MCF 10A (cell line): ENCODE results near the gene RNF157. TPM values are rescaled to one million over a fixed set of nuclear protein-coding genes. Genes with fewer than 3 reads are reported as not detected.
A peak's percentile ranks its signal among the peaks of the same experiment; 100 is the strongest.

Source experiments
- BruUV-seq: library from RNA; stranded (reverse); fragments of 400-500 nt; replicated peaks from 2 replicates; lab custom pipeline; 2021; lab: Mats Ljungman, UMichigan
- CTCF ChIA-PET: fragments of 300-600 bp; sonication (Branson Sonifier 250); formaldehyde crosslinking; extraction: SDS; loops from one replicate; lab custom pipeline; 2021; ENCODE audit warnings: antibody characterized with exemption, inconsistent platforms; lab: Yijun Ruan, JAX
- POLR2A ChIA-PET: fragments of 300-600, 350-650 bp; sonication (Branson Sonifier 250); formaldehyde crosslinking; extraction: SDS; loops from one replicate; lab custom pipeline; 2020; ENCODE audit warnings: antibody characterized with exemption, inconsistent platforms; lab: Yijun Ruan, JAX
- DNase-seq: peaks from one replicate; pipeline ENCODE4 v3.0.0-alpha.2; 2018; ENCODE audit not compliant: unreplicated experiment
- H3K27ac Mint-ChIP-seq: one replicate; pipeline ENCODE4 v1.8.0; 2022; ENCODE audit warnings: mild to moderate bottlenecking, low read depth, mixed read lengths; ENCODE audit not compliant: unreplicated experiment
- H3K27me3 Mint-ChIP-seq: one replicate; pipeline ENCODE4 v1.8.0; 2022; ENCODE audit warnings: mixed read lengths; ENCODE audit not compliant: insufficient read depth, unreplicated experiment
- H3K36me3 Mint-ChIP-seq: one replicate; pipeline ENCODE4 v1.8.0; 2022; ENCODE audit warnings: mild to moderate bottlenecking, moderate library complexity, mixed read lengths; ENCODE audit not compliant: insufficient read depth, unreplicated experiment
- H3K4me1 Mint-ChIP-seq: one replicate; pipeline ENCODE4 v1.8.0; 2022; ENCODE audit warnings: mixed read lengths; ENCODE audit not compliant: insufficient read depth, unreplicated experiment
- H3K4me3 Mint-ChIP-seq: one replicate; pipeline ENCODE4 v1.8.0; 2022; ENCODE audit warnings: mild to moderate bottlenecking, moderate library complexity, mixed read lengths; ENCODE audit not compliant: unreplicated experiment
- H3K9me3 Mint-ChIP-seq: one replicate; pipeline ENCODE4 v1.8.0; 2022; ENCODE audit warnings: mixed read lengths; ENCODE audit not compliant: unreplicated experiment
- intact Hi-C: fragments of 100-400 bp; cut with micrococcal nuclease; formaldehyde crosslinking; loops from 2 replicates; pipeline ENCODE4 v1.14.1; 2022
- total RNA-seq: library from RNA; stranded (reverse); gene quantifications from 2 replicates; pipeline ENCODE4 v1.2.3, GENCODE V29; 2022
- TF ChIP-seq, protein P1 (sequence below): fragments of 200-600 bp; IDR thresholded peaks from one replicate; pipeline ENCODE4 v1.8.0; 2022; ENCODE audit warnings: antibody characterized with exemption, mild to moderate bottlenecking; ENCODE audit not compliant: unreplicated experiment

Gene RNF157
- total RNA-seq, 1 experiment from 2014 or later, result 0.44 TPM

DNA sequence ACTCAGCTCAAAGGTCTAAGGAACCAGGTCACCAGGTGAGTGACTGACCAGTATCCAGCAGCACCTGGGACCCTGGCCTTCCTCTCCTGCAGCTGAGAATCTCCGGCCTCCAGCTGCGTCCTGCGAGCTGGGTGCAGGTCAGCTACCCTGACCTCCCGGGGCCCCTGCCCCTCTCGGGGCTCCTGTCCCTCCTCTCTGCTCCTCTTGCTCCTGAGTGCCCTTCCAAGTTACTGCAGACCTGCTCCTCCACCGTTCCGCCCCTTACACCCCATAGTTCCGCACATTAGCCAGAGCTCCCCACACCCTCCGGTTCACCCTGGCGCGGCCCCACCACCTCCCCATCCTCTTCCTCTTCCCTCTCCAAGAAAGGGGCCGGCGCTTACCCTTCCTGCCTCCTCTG, 109.8 kb downstream of the RNF157 start:
- no TSS peak for BruUV-seq
- intact Hi-C loops, result no loop called here
- ChIA-PET POLR2A (no interaction called here), CTCF (interaction anchor here (0.5 to 1.1 kb wide), 3 partner anchors 137 to 267 kb away, joined by 3 to 7 read pairs (median 5); no protein-coding TSS in a partner anchor)
- H3K27ac Mint-ChIP-seq, result peak overlapping the region; percentile 25
- H3K4me1 Mint-ChIP-seq, result peaks cover 11% of the 10 kb centered on the region
- no peaks in the 10 kb centered on the region for H3K27me3 Mint-ChIP-seq
- H3K36me3 Mint-ChIP-seq, result no peaks in the 10 kb centered on the region
- TF ChIP-seq, protein P1, sequence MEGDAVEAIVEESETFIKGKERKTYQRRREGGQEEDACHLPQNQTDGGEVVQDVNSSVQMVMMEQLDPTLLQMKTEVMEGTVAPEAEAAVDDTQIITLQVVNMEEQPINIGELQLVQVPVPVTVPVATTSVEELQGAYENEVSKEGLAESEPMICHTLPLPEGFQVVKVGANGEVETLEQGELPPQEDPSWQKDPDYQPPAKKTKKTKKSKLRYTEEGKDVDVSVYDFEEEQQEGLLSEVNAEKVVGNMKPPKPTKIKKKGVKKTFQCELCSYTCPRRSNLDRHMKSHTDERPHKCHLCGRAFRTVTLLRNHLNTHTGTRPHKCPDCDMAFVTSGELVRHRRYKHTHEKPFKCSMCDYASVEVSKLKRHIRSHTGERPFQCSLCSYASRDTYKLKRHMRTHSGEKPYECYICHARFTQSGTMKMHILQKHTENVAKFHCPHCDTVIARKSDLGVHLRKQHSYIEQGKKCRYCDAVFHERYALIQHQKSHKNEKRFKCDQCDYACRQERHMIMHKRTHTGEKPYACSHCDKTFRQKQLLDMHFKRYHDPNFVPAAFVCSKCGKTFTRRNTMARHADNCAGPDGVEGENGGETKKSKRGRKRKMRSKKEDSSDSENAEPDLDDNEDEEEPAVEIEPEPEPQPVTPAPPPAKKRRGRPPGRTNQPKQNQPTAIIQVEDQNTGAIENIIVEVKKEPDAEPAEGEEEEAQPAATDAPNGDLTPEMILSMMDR, result no peak
- no peak for DNase-seq
- H3K9me3 Mint-ChIP-seq, result no peaks in the 10 kb centered on the region
- no peak overlapping the region for H3K4me3 Mint-ChIP-seq

DNA sequence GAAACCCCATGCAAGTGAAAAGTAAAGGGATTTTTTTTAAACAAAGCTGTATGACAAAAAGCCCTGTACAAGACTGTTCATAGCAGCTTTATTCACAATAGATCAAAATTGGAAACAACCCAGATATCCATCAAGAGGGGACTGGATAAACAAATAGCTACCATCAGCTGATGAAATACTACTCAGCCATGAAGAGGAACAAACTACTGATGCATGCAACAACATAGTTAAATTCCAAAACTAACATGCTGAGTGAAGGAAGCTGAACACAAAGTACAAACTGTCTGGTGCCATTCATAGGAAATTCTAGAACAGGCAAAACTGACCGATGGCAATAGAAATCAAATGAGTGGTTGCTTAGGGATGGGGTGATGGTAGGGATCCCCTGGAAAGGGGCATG, 114.4 kb downstream of the RNF157 start:
- no peaks in the 10 kb centered on the region for H3K27me3 Mint-ChIP-seq
- H3K4me1 Mint-ChIP-seq, result no peaks in the 10 kb centered on the region
- ChIA-PET POLR2A (interaction anchor here (1.9 kb wide), 1 partner anchor 142 kb away, joined by 4 read pairs; no protein-coding TSS in a partner anchor), CTCF (interaction anchor here (0.6 to 2.2 kb wide), 4 partner anchors 11 to 172 kb away, joined by 3 to 12 read pairs (median 4); no protein-coding TSS in a partner anchor)
- TF ChIP-seq, protein P1, result no peak
- no peak overlapping the region for H3K4me3 Mint-ChIP-seq
- no peak for DNase-seq
- H3K27ac Mint-ChIP-seq, result no peak overlapping the region
- no TSS peak for BruUV-seq
- H3K9me3 Mint-ChIP-seq, result no peaks in the 10 kb centered on the region
- no peaks in the 10 kb centered on the region for H3K36me3 Mint-ChIP-seq
- intact Hi-C loops, result no loop called here

DNA sequence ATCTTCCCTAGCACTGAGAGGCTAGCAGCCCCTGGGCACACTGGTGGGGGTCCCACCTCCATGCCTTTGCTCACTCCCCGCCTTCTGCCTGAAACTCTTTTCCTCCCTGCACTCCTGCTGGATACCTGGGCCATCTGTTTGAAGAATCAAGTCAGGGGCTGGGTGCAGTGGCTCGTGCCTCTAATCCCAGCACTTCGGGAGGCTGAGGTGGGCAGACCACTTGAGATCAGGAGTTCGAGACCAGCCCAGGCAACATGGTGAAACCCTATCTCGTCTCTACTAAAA, 115.0 kb downstream of the RNF157 start:
- Mint-ChIP-seq H3K27ac (no peak overlapping the region), H3K4me1 (no peaks in the 10 kb centered on the region), H3K36me3 (no peaks in the 10 kb centered on the region), H3K9me3 (no peaks in the 10 kb centered on the region), H3K4me3 (no peak overlapping the region), H3K27me3 (no peaks in the 10 kb centered on the region)
- BruUV-seq, result no TSS peak
- intact Hi-C loops, result no loop called here
- POLR2A ChIA-PET, result interaction anchor here (0.7 to 1.9 kb wide), 3 partner anchors 59 to 147 kb away, joined by 3 to 4 read pairs (median 3); no protein-coding TSS in a partner anchor
- DNase-seq, result no peak
- TF ChIP-seq, protein P1, result no peak
- CTCF ChIA-PET, result interaction anchor here (0.6 to 2.2 kb wide), 3 partner anchors 11 to 155 kb away, joined by 3 to 12 read pairs (median 3); no protein-coding TSS in a partner anchor

DNA sequence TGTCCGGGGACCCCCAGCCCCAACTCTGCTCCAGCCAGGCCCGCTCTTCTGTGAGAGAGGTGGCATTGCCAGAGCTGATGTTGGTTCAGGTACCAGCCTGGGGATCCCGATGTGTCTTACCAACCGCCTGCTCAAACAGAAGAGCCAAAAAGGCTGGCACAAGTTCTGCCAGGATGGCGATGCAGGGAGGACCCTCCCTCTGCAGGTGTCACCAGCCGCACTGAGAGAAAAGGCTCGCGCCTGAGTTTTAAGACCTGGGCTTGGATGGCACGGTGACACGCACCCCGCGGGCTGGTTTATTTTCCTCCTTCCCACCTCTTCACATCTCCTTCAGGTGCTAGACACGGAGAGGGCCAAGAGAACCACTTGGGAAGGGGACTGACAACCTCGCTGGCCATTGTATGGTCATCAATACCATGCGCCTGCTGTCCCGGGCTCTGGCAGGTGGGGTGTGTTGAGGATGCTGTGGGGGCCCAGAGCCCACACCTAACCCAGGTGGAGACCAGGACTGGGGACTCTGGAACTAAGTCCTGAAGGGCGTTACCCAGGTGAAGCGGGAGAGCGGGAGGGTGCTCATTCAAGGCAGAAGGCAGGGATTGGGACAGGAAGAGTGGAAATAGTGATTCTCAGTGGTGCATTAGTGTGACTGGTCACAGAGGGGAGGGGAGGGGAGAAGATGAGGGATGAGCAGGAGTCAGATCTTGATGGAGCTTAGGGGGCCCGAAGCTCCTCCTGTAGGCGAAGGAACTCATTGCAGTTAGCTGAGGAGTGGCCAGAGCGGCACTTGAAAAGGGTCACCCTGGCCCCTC, 115.5 kb downstream of the RNF157 start:
- no TSS peak for BruUV-seq
- TF ChIP-seq, protein P1, result no peak
- POLR2A ChIA-PET, result interaction anchor here (0.6 to 1.9 kb wide), 4 partner anchors 41 to 147 kb away, joined by 3 to 4 read pairs (median 3); no protein-coding TSS in a partner anchor

More for the DNA sequence above, 115.5 kb downstream of the RNF157 start:
- no peaks in the 10 kb centered on the region for H3K27me3 Mint-ChIP-seq
- CTCF ChIA-PET, result interaction anchor here (0.6 to 7.2 kb wide), 5 partner anchors 10 to 156 kb away, joined by 3 to 82 read pairs (median 3); no protein-coding TSS in a partner anchor
- intact Hi-C loops, result no loop called here
- H3K4me1 Mint-ChIP-seq, result no peaks in the 10 kb centered on the region
- H3K36me3 Mint-ChIP-seq, result no peaks in the 10 kb centered on the region
- no peak for DNase-seq
- H3K9me3 Mint-ChIP-seq, result no peaks in the 10 kb centered on the region
- no peak overlapping the region for H3K4me3 Mint-ChIP-seq
- H3K27ac Mint-ChIP-seq, result no peak overlapping the region
